Raji (cell line): Measurements from ENCODE around the gene GNLY.

ENCODE experiments used
- POLR2A ChIP-seq: IDR thresholded peaks from 2 replicates; pipeline ENCODE4 v1.6.1; 2011; ENCODE audit warnings: low read depth, low read length, control low read depth; ENCODE audit not compliant: insufficient read depth

GNLY gene

DNA sequence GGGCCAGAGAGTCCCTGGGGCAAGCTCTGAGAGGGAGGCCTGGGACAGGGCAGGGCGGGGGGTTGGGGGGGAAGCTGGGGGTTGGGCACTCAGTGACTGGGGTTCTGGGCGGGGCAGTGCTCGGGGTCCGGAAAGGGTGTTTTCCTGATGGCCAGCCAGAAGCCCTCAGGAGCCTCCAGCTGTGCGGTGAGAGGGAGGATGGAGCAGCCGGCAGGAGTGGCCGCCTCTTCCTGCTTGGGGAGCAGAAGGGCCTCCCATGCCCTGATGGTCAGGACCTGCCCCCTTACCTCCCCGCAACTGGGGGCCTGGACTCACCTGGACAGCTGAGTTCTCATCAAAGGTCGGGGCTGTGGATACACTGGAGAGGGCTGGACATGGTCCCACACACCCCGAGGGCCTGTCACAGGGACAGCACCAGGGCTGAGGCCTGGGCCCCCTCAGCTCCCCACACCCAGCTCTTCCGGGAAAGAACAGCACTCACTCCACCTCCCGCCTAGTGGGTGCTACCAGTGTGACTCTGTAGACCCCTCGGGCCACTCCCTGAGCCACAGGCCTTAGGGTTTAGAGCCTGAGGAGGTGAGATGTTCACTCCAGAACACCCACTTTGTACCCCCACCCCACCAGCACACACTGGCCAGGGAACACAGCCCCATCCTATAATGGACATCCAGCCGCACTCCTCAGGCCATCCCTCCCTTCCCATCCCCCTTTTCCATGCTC, 32.9 kb upstream of the GNLY start:
- TF ChIP-seq POLR2A, result no peak

DNA sequence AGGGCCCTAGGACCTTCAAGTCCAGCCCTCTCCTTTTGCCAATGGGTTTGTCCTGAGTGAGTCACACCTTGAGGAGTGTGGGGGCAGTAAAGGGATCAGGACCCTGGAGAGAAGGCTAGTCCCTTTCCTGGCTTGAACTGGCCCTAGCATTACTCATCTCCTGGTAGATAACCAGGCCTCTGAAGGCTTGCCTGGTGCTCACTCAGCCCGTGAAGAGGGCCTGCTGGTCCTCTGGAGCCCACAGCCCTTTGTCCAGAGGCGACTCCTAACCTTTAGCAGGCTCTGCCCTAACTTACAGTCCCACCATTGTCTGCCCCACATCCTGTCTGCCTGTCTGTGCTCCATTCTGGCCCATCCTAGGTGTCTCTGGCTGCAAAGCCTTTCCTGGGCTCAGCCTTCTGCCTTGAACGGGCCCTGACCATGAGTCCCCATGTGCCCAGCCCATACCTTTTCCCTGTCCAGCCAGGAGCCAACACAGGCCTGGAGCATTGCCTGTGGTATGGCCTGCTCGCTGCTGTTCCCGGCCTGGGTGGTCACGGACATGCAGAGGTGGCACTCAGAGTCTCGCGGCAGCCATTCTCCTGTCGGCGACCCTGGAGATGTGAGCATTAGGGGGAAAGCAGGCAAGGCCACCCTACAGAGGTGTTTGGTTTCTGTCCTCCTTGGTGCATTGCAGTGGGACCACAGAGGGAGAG, 31.1 kb upstream of the GNLY start:
- no peak for TF ChIP-seq POLR2A

GRCh38 chr2:85663594-85664565, 30.3 kb upstream of the GNLY start:
- no peak for TF ChIP-seq POLR2A

DNA sequence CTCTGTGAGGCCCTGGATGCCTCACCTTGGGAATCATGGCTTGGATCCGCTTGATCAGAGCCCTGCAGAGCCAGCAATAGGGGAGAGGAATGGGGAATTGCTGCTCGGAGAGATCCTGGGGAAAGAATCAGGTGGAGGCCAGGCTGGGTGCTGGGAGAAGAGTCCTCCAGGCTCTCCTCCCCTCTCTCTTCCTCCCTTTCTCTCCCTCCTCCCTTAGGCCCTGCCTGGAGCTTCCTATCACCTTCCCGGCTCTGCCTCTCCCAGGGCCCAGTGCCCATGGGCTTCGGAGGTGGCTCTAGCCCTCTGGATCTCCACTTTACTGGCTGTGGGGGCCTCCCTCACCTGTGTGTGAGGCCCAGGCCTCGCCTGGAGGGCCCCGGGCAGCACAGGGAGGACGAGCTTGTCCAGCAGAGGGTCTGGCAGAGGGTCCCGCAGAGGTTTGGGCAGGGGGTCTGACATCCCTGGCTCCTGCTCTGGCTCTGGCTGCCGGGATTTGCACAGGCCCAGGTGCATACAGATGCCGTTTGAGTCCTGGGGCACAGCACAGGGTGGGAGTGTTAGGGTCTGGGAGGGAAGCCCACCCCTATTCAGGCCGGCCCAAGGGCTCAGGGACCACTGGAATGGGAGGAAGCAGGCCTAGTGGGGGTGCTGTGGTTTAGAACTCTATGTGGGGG, 28.8 kb upstream of the GNLY start:
- TF ChIP-seq POLR2A, result no peak

DNA sequence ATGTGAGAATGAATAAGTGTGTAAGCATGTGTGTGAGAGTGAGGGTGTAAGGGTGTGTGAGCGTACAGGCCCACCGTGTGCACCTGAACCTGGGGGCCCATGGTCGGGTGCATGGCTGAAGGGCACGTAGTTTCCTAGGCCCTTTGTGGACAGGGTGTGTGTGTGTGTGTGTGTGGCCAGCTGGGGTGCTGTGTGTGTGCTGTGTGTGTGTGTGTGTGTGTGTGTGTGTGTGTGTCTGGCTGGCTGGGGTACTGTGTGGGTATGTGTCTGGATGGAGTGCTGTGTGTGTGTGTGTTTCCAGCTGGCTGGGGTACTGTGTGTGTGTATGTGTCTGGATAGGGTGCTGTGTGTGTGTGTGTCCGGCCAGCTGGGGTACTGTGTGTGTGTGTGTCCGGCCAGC, 28.1 kb upstream of the GNLY start:
- TF ChIP-seq POLR2A, result no peak

DNA sequence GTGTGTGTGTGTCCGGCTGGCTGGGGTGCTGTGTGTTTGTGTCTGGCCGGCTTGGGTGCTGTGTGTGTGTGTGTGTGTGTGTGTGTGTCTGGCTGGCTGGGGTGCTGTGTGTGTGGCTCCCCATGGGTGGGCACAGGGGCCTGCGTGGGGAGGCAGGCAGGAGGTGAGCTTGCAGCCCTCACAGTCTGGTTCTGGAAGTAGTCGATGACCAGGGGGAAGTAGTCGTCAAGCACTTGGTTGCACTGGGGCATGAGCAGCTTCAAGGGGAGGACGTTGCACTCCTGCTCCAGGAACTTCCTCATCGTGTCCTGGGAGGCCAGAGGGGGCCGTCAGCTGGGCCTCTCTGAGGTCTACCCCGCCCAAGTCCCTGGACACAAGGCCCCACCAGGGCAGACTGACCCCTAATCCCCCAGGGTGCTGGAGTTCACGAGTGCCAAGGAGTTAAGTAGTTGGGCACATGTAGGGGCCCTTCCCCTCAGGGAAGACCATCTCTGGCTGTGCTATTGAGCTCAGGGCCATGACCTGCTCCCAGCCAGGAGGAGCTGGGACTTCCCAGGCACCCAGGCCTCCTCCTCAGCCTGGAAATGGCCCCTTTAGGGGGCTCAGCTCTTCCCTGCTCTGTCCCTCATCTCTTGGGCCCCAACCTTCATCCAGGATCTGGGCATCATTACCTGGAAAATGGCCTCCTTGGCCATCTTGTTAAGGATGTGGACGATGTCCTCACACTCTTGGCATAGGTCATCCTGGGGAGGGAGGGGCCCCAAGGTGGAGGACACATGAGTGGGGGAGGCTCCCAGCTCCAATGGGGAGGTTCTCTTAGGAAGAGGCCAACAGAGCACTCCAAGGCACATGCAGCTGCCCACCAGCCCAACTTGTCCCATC, 27.5 kb upstream of the GNLY start:
- no peak for TF ChIP-seq POLR2A

DNA sequence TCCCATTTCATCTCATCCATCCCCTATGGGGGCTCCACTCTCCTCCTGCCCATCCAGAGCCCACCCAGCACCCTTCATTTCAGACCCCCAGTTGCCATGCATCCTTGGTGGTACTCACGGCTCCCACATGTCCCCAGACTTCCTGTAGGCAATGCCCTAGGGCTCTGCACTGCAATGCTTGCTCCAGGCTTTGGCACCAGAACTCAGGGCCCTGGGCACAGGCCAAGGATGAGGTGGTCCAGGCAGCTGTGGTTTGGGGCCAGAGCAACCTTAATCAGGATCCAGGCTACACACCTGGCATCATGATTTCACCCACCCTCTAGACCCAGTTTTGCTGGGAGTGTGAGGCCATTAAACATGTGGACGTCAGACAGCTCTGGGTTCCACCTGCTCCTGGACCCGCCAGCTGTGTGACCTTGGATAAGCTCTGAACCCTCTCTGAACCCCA, 26.6 kb upstream of the GNLY start:
- no peak for TF ChIP-seq POLR2A

DNA sequence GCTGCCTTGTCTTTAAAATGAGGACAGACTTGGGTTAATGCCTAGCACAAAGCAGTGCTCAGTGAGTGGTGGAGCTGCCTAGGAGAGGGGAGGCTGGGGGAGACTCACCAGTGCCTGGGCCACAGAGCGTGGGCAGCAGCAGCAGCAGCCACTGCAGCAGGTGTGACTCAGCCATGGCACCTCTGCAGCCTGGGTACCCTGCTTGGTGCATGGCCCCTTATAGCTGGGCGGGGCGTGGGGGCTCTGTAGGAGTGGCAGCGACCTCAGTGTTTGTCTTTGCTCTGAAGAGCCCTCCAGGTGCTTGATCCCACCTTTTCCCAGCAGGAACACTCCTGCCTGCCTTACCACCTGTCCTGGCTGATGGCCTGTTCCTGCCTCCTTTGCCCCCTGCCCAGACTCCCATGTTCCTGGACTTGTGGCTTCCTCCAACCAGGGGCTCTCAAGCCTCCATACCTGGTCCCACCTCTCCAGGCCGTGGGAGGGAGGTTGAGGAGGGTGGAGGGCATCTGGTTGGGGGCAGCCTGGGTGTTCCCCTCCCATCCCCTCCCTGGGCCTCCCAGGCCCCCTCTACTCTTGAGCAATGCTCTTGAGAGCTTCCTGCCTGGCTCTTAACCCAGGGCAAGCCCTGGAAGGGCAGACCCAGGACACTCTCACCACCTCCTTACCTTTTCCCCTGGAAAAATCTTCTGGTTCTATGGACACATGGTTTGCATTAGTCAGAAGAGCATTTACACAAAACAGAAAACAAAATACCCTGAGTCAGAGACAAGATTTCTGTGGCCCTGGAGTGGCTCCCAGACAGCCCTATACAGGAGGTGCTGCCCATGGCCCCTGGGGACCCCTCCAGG, 25.9 kb upstream of the GNLY start, which contains the start of gene SFTPB:
Gene SFTPB (minus strand): TSS at position 191 of the 848 bp plus-strand sequence. CDS start 16 bp downstream, at position 175.
- TF ChIP-seq POLR2A, result no peak

GRCh38 chr2:85668857-85669142, 25.4 kb upstream of the GNLY start:
- TF ChIP-seq POLR2A, result no peak

- no peak for TF ChIP-seq POLR2A
These were observed 24.6 kb upstream of the GNLY start for GRCh38 chr2:85669549-85669948.

GRCh38 chr2:85672456-85672855, 21.7 kb upstream of the GNLY start:
- no peak for TF ChIP-seq POLR2A

- no peak for TF ChIP-seq POLR2A
These were observed 20.3 kb upstream of the GNLY start for GRCh38 chr2:85673716-85674375.

- TF ChIP-seq POLR2A, result no peak
These were observed 19.7 kb upstream of the GNLY start for GRCh38 chr2:85674417-85674816.
